Type B pancreatic cell (in vitro differentiated cells): ENCODE results near the gene SAPCD2. TPM values are rescaled to one million over a fixed set of nuclear protein-coding genes. Genes with fewer than 3 reads are reported as not detected.

Experiments
- DNase-seq: peaks from one replicate; pipeline ENCODE4 v3.0.0; 2021; ENCODE audit warnings: mixed read lengths; ENCODE audit not compliant: unreplicated experiment; ENCODE audit errors: extremely low spot score
- H3K27ac Mint-ChIP-seq: 2 replicates; pipeline ENCODE4 v1.8.0; 2021; ENCODE audit warnings: mild to moderate bottlenecking, mixed read lengths
- H3K27me3 Mint-ChIP-seq: 2 replicates; pipeline ENCODE4 v1.8.0; 2021; ENCODE audit warnings: mixed read lengths
- H3K36me3 Mint-ChIP-seq: 2 replicates; pipeline ENCODE4 v1.8.0; 2021; ENCODE audit warnings: mixed read lengths
- H3K4me1 Mint-ChIP-seq: one replicate; pipeline ENCODE4 v1.8.0; 2021; ENCODE audit warnings: mixed read lengths; ENCODE audit not compliant: unreplicated experiment
- H3K4me3 Mint-ChIP-seq: 2 replicates; pipeline ENCODE4 v1.8.0; 2021; ENCODE audit warnings: mild to moderate bottlenecking, mixed read lengths
- H3K9me3 Mint-ChIP-seq: 2 replicates; pipeline ENCODE4 v1.8.0; 2021; ENCODE audit warnings: mixed read lengths
- CTCF ChIP-seq: fragments of 200-600 bp; sonication (generic); conservative IDR thresholded peaks from 2 replicates; pipeline ENCODE4 v1.5.0; 2021; ENCODE audit warnings: antibody characterized with exemption, mild to moderate bottlenecking
- total RNA-seq: library from RNA; stranded (reverse); gene quantifications from 2 replicates; pipeline ENCODE4 v1.2.1, GENCODE V29; 2021; ENCODE audit warnings: low replicate concordance

Gene SAPCD2
- total RNA-seq, 1 donor from 2014 or later = 19.1 TPM

DNA sequence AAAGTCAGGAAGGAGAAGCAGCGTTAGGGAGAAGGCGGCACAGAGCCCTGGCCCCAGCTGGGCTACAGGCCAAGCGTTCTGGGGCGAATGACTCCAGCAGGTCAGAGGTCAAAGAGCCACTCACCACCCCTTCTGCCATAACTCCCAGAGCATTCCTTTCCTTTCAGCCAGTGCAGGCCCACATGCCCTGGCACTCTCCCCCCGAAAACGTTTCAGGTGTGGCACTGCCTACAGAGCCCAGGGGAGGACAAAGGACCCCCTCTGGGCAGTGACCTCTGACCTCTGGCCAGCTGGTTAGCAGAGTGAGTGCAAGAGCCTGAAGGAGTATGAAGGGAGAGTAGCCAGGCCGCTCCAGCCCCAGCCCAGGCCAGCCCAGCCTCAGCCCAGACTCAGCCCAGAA is 47.2 kb downstream of the SAPCD2 start:
- no peaks in the 10 kb centered on the region for H3K27me3 Mint-ChIP-seq
- DNase-seq = no peak
- no peaks in the 10 kb centered on the region for H3K9me3 Mint-ChIP-seq
- H3K36me3 Mint-ChIP-seq = no peaks in the 10 kb centered on the region
- H3K4me1 Mint-ChIP-seq = no peaks in the 10 kb centered on the region
- no peak overlapping the region for H3K27ac Mint-ChIP-seq
- no peak overlapping the region for H3K4me3 Mint-ChIP-seq
- TF ChIP-seq CTCF = no peak

- H3K9me3 Mint-ChIP-seq = no peaks in the 10 kb centered on the region
- no peak overlapping the region for H3K27ac Mint-ChIP-seq
- no peaks in the 10 kb centered on the region for H3K4me1 Mint-ChIP-seq
- H3K4me3 Mint-ChIP-seq = no peak overlapping the region
- no peaks in the 10 kb centered on the region for H3K27me3 Mint-ChIP-seq
- TF ChIP-seq CTCF = no peak
- DNase-seq = no peak
- H3K36me3 Mint-ChIP-seq = no peaks in the 10 kb centered on the region
These were observed 47.7 kb downstream of the SAPCD2 start for GRCh38 chr9:137022662-137023008.

DNA sequence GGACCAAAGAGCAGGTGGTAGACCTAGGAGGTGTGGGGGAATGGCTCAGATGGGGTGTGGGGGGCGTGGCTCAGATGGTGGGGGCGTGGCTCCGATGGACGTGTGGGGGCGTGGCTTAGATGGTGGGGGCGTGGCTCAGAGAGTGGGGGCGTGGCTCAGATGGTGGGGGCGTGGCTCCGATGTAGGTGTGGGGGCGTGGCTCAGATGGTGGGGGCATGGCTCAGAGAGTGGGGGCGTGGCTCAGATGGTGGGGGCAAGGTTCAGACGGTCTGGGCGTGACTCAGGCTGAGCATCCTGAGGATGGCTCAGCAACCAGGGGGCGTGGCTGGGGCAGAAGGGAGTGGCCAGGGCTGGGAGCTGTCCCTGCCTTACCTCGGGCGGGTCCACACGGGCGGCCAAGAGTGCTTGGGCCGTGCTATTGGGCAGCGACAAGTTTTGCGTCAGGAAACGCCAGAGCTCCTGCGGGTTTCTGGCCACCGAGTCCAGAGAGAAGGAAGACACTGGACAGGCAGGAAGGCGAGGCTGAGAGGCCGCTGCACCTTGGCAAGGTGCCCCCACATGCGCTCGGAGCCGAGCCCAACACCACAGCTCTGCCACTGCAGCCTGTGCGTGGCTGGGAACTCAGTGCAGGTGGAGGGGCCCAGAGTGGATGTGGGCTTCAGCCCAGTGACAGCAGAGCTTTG is 48.2 kb downstream of the SAPCD2 start:
- Mint-ChIP-seq H3K9me3 (no peaks in the 10 kb centered on the region), H3K36me3 (no peaks in the 10 kb centered on the region), H3K4me1 (no peaks in the 10 kb centered on the region), H3K4me3 (no peak overlapping the region), H3K27ac (no peak overlapping the region), H3K27me3 (no peaks in the 10 kb centered on the region)
- DNase-seq = no peak
- no peak for TF ChIP-seq CTCF

- Mint-ChIP-seq H3K9me3 (no peaks in the 10 kb centered on the region), H3K27ac (no peak overlapping the region)
These were observed 48.8 kb downstream of the SAPCD2 start for GRCh38 chr9:137021568-137021978.

GRCh38 chr9:137020771-137021567 is 49.4 kb downstream of the SAPCD2 start:
- Mint-ChIP-seq H3K9me3 (no peaks in the 10 kb centered on the region), H3K27me3 (no peaks in the 10 kb centered on the region), H3K4me1 (no peaks in the 10 kb centered on the region), H3K36me3 (peaks cover 3% of the 10 kb centered on the region), H3K27ac (no peak overlapping the region), H3K4me3 (no peak overlapping the region)
- DNase-seq = no peak
- no peak for TF ChIP-seq CTCF

More at GRCh38 chr9:137021568-137021978, 48.8 kb downstream of the SAPCD2 start:
- TF ChIP-seq CTCF = no peak
- DNase-seq = no peak
- H3K27me3 Mint-ChIP-seq = no peaks in the 10 kb centered on the region
- no peaks in the 10 kb centered on the region for H3K4me1 Mint-ChIP-seq
- H3K4me3 Mint-ChIP-seq = no peak overlapping the region
- peaks cover 3% of the 10 kb centered on the region for H3K36me3 Mint-ChIP-seq
